Posterior cingulate gyrus (tissue), 11 donors: ENCODE data around the gene CASP8AP2.
"Not testable (repeated sequence)": the region's sequence is repeated elsewhere in the genome, so short reads cannot be mapped to it uniquely, and the experiment has no call there.

Experiments used
- DNase-seq, 10 donors: peaks; one replicate each; pipeline versions ENCODE4 v3.0.0 to v3.0.0-alpha.2; 2020 to 2021; ENCODE audit warnings: mixed read lengths in 3 of 10
- intact Hi-C: fragments of 100-400 bp; cut with DNase I; formaldehyde crosslinking; loops from one replicate; pipeline ENCODE4 v1.15.1; 2023

The CASP8AP2 gene

DNA sequence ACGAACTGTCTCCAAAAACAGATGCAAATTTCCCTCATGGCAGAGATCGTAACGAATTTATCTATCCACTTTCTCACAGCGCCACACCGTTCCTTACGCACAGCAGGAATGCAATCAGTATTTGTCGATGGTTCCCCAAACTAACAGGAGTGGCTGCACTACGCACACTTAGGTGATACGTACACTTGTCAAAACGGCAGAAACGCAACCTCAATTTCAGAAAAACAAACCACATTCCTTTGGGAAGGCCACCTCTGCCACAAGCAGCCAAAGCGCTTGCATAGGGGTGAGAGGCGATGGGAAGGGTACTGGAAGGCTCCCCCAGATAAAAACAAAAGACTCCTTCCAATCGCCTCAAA, 10.7 kb upstream of the CASP8AP2 start:
- peak in 2 of 10 donors; percentile 9 to 30 for DNase-seq
- intact Hi-C loops: loop anchor here (10.0 kb wide), 1 partner anchor 464 kb away; the partner anchor contains the start of gene UBE2J1

DNA sequence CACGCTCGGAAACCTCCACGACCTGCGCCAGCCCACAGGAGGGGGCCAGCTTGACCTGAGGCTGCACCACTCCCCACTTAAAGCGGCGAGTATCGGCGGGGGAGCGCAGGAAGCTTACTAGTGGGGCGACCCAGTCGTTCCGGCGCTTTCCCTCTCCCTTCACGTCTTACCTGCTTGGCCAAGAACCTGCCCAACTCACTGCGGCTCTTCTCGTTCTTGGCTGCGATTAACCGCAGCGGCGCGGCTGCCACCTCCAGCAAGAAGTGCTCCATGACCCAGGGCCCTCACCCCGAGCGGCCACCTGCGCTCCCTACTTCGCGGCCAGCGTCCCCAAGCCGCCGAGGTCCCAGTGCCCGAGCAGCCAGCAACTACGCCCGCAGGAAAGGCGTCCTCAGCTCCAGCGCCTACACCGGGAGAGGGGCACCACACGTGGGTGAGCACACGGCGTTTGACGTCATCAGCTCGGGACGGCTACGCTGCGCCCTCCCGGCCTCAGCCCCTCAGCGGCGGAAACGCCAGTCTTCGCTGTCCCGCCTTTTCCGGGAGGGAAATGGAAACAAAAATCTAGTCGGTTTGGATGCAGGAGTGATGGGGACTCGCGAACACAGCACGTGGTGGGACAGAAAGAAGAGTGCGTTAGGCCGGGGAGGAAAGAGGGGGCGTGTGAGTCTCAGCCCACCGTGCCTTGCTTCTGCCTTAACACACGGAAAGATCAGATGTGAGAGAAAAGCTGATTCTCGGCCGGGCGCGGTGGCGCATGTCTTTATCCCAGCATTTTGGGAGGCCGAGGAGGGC, 10.1 kb upstream of the CASP8AP2 start, which contains the start of gene MDN1:
Gene MDN1 (minus strand): TSS at position 459 of the 795 bp plus-strand sequence. CDS start 187 bp downstream, at position 272.
- DNase-seq: peak; percentile 85 to 99 (median 91)
- intact Hi-C loops: loop anchor here (10.0 kb wide), 1 partner anchor 465 kb away; the partner anchor contains the start of gene UBE2J1

DNA sequence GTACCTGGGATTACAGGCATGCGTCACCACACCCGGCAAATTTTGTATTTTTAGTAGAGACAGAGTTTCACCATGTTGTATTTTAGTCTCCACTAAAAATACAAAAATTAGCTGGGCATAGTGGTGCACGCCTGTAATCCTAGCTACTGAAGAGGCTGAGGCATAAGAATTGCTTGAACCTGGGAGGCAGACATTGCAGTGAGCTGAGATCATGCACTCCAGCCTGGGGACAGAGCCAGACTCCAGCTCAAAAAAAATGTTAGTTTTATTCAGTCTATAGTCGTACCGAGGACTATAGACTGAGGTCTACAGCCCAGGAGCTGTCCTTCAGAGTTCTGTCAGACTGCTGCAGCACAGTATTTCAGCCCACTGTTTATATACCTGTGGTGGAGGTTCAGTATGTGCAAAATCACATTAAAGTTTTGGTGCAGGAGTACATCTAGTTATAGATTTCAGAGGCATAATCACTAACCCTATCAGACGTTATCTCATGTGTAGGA, 3.6 kb upstream of the CASP8AP2 start:
- intact Hi-C loops: no loop called here
- no peak for DNase-seq

DNA sequence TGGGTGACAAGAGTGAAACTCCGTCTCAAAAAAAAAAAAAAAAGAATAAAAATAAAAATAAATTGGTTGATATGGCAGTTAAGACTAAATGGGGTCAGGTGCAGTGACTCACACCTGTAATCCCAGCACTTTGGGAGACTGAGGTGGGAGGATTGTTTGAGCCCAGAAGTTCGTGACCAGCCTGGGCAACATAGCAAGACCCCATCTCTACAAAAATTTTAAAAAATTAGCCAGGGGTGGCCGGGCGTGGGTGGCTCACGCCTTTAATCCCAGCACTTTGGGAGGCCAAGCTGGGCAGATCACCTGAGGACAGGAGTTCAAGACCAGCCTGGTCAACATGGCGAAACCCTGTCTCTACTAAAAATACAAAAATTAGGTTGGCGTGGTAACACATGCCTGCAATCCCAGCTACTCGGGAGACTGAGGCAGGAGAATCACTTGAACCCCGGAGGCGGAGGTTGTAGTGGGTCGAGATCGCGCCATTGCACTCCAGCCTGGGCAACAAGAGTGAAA, 1.1 kb upstream of the CASP8AP2 start:
- intact Hi-C loops, DNase-seq: not testable (repeated sequence)

DNA sequence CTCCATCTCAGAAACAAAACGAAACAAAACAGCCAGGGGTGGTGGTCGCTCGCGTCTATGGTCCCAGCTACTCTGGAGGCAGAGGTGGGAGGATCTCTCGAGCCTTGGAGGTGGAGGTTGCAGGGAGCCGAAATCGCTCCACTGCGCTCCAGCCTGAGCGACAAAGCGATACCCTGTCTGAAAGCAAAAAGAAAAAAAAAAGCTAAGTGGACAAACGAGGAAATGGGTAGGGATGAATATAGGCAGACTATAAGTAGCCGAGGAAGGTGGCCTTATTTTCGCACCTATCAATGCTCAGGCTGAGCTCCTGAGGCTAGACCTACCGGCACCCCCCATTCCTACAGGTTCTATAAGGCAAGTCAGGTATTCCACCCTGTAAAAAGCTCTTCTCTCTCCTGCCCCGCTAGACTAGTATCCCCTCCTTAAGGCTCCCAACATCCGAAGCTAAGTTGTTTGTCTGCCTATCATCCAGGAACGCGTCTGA, 650 bp upstream of the CASP8AP2 start:
- intact Hi-C loops: no loop called here

DNA sequence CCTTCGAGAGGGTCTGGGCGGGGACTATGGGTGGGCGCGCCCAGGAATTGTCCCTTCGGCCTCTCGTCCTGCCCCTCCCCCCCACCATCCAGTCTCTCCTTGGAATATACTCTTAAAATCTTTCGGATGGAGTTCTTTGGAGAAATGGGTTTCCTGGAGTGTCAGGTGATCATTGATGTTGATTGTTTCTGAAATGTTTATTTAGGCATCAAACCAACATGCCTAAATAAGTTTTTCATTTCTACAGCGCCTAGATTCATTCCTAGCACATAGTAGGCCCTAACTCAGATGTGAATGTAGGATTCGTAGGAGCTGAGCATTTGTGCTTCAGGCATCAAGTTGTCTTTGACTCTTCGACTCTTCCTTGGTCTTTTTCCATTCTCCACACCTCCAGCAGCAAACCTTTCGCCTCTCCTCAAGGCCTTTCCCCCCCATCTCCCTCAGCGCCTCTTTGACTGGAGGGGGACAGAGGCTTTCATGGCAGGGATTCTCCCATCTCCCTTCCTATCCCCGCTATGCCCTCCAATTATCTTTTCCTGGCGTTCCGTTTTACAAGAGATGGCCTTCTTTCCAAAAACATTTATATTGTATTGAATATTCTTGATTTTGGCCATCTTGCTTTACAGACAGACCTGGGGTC, 610 bp downstream of the CASP8AP2 start:
- intact Hi-C loops: no loop called here
- DNase-seq: no peak

More for the DNA sequence above, 650 bp upstream of the CASP8AP2 start:
- DNase-seq: peak in 1 of 10 donors; percentile 2

DNA sequence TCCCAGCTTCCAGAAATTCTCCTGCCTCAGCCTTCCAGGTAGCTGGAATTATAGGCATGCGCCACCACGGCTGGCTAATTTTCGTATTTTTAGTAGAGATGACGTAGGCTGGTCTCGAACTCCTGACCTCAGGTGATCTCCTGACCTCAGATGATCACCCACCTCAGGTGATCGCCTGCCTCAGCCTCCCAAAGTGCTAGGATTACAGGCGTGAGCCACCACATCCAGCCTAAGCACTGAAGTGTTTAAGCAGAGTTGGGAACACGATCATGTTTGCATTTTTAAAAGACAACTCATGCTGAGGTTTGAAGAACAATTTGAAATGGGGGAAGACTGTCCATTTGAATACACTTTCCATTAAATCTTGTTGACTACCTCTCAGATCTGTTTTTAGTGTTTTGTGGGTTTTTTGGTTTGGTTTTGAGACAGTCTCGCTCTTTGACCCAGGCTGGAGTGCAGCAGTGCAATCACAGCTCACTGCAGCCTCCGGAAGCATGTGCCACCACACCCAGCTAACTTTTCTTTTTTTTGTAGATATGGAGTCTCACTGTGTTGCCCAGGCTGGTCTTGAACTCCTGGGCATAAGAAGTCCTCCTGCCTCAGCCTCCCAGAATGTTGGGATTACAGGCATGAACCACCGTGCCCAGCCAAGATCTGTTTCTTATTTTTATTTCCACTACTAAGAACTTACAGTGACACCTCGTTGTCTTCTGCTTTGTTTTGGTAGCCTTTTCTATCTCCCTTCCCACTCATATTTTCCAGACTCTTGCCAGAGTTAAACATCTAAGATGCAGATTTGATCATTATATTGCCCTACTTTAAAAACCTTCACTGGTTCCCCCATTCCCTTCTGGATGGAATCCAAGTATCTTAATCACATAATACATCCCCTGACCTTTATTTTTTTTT, 5.5 kb downstream of the CASP8AP2 start:
- intact Hi-C loops: no loop called here
- no peak for DNase-seq

DNA sequence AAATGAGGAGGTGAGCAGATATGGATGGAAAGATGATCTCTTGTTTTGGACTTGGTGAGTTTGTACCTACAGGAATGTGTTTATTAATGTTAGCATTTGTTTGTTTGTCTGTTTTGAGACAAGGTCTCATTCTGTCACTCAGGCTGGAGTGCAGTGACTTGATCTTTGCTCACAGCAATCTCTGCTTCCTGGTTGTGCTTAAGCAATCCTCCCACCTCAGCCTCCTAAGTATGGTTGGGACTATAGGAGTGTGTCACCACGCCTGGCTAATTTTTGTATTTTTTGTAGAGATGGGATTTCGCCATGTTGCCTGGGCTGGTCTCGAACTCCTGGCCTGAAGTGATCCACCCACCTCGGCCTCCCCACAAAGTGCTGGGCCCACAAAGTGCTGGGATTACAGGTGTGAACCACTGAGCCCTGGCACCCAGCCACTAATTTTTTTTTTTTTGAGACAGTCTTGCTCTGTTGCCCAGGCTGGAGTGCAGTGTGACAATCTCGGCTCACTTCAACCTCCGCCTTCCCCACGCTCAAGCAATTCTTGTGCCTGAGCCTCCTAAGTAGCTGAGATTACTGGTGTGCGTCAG, 7.1 kb downstream of the CASP8AP2 start:
- DNase-seq: no peak
- intact Hi-C loops: no loop called here

DNA sequence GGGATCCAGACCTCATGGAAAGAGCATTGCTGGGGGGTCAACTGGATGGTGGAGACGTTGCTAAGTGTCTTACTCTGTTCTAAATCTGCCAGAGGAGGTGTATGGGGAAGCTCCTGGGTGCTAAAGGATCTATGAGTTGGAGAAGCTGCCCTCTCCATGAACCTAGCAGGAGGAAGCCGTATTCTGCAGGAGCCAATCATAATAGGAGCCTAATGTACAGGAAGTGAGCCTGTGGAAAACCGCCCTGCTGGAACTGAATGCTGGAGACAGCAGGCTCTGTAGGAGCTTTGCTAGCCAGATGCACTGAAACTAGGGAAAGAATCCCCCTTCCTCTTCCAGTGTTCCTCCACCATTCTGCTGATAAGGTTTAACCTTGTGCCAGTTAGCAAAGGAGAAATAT, 10.9 kb downstream of the CASP8AP2 start:
- DNase-seq: no peak
- intact Hi-C loops: no loop called here

DNA sequence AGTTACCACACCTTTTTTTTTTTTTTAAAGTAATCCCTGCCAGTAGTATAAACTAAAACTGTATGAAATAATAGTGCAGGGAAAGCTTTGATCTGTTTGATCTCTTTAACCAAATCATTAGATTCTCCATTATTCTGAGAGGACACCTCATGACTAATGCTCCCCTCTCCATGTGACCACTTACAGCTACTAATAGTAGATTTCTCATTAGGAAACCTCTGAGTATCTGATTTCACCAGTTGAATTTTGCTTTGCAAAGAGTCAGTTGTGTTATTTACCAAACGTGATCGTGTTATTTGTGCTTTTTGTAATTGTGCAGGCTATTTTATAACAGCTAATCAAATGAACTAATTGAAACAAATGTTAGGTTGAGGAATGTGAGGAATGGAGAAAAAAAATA, 12.5 kb downstream of the CASP8AP2 start:
- intact Hi-C loops: no loop called here
- no peak for DNase-seq

DNA sequence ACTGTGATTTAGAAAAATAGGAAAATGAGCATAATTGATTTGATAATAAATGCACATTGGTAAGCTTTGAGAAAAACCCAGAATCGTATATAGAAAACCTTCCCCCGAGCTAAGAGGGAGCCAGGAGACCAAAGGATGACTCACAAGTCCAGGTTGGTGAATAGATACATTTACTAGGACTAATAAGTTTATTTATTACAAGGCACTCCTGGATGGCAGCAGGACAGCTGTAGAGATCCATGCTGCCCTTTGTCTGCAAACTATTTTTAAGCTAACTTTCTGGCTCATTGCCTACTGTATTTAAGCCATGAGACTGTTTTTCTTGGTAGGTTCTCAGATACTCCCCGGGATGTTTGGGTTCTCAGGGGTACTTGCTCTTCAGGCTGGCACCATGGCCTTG, 13.4 kb downstream of the CASP8AP2 start:
- intact Hi-C loops: no loop called here
- DNase-seq: no peak

DNA sequence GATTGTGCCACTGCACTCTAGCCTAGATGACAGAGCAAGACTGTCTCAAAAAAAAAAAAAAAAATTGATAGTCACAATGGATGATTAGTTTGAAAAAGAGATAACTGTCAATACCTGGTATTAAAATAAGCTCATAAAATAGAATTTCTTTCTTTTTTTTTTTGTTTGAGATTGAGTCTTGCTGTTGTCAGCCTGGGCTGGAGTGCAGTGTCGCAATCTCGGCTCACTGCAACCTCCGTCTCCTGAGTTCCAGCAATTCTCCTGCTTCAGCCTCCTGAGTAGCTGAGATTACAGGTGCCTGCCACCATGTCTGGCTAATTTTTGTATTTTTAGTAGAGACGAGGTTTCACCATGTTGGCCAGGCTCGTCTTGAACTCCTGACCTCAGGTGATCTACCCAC, 17.8 kb downstream of the CASP8AP2 start:
- DNase-seq, intact Hi-C loops: not testable (repeated sequence)

DNA sequence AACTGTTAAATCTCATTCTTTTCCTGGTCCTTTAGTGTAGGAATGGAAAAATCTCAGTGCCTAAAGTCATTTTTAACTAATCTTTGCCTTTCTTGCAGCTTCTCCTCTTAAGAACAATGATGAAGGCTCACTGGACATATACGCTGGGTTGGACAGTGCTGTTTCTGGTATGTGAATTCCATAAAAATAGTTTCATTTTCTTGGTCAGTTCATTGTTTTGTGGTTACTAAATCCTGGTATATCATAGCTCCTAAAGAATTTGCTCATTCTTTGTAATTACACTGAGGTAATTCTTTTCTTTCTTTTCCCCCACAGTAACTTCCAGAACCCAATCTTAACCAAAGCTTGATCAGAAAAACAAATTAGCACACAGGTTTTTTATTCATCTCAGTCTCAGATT, 23.4 kb downstream of the CASP8AP2 start:
- intact Hi-C loops: no loop called here
- no peak for DNase-seq

DNA sequence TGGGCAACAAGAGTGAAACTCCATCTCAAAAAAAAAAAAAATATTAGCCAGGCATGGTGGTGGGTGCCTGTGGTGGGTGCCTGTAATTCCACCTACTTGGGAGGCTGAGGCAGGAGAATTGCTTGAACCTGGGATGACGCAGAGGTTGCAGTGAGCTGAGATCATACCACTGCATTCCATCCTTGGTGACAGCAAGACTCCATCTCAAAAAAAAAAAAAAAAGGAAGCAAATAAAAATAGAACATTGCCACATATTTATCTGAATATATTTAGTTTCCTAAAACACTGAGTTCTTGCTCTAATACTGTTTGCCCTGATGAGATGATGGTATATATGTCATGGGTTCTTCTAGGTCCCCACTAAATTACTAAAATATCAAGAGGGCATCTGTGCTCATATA, 28.4 kb downstream of the CASP8AP2 start:
- intact Hi-C loops: no loop called here
- no peak for DNase-seq

DNA sequence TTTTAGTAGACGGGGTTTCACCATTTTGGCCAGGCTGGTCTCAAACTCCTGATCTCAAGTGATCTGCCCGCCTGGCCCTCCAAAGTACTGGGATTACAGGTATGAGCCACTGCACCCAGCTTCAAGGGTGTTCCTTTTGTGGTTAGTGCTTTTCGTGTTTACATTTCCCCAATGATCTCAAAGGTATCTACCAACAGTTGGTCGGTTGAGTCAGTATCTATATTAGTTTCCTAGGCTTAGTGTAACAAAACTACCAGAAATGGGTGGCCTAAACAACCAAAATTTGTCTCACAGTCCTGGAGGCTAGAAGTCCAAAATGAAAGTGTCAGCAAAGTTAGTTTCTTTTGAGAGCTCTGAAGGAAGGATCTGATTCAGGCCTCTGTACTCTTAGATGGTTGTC, 30.1 kb downstream of the CASP8AP2 start:
- intact Hi-C loops: no loop called here
- DNase-seq: no peak

DNA sequence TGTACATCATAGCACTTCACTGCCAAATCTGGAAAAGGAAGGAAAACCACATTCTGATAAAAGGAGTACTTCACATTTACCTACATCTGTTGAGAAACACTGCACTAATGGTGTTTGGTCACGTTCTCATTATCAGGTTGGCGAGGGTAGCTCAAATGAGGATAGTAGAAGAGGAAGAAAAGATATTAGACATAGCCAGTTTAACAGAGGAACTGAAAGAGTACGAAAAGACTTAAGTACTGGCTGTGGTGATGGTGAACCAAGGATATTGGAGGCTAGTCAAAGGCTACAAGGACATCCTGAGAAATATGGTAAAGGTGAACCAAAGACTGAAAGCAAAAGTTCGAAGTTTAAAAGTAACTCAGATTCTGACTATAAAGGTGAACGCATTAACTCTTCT, 32.6 kb downstream of the CASP8AP2 start:
- no peak for DNase-seq
- intact Hi-C loops: no loop called here

DNA sequence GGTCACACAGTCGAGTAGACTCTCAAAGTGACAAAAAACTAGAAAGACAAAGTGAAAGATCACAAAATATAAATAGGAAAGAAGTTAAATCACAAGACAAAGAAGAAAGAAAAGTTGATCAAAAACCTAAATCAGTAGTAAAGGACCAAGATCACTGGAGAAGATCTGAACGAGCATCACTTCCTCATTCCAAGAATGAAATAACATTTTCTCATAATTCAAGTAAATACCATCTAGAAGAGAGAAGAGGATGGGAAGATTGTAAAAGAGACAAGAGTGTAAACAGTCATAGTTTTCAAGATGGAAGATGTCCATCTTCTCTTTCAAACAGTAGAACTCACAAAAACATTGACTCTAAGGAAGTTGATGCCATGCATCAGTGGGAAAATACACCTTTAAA, 33.0 kb downstream of the CASP8AP2 start:
- intact Hi-C loops: no loop called here
- no peak for DNase-seq

DNA sequence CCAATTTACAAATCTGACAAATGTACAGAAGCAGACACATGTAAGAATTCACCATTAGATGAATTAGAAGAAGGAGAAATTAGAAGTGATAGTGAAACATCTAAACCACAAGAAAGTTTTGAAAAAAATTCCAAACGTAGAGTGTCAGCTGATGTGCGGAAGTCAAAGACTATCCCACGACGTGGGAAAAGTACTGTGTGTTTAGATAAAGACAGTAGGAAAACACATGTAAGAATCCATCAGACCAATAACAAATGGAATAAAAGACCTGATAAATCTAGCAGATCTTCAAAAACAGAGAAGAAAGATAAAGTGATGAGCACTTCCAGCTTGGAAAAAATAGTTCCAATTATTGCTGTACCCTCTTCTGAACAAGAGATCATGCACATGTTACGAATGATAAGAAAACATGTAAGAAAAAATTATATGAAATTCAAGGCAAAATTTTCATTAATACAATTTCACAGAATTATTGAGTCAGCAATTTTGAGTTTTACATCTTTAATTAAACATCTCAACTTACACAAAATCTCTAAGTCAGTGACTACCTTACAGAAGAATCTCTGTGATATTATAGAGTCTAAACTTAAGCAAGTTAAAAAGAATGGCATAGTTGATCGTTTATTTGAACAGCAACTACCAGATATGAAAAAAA, 36.5 kb downstream of the CASP8AP2 start:
- intact Hi-C loops: no loop called here
- DNase-seq: no peak

DNA sequence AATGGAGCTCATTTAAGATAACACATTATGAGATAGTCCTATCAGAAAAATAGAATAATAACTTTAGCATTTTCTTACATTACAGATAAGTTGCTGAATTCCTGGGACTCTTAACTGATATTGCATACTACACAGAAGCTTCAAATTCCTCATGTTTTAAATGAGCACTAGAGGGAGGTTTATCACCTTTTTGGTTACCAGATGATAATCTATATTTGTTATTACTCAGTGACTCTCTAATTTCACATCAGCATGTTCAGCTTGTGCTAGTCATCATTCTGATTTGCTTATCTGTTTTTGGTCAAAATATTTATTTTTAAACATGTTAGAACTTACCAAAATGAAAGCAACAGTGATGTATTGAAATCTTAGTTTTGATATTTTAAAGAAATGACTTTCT, 44.0 kb downstream of the CASP8AP2 start:
- intact Hi-C loops: no loop called here
- DNase-seq: no peak
